Activated CD4-positive, alpha-beta T cell treated with anti-CD3 and anti-CD28 coated beads, Interleukin-2, amount 50 U/mL, for 4 hours (primary cell): Measurements from ENCODE around the gene PHF21A.
"Not testable (repeated sequence)": the region's sequence is repeated elsewhere in the genome, so short reads cannot be mapped to it uniquely, and the experiment has no call there.

ENCODE experiments used
- DNase-seq, 2 experiments: peaks; one replicate each; pipeline ENCODE4 v3.0.0-alpha.2; 2020

PHF21A gene

GRCh38 chr11:45918962-45919675 lies 202.1 kb downstream of the PHF21A start:
- DNase-seq = no peak

DNA sequence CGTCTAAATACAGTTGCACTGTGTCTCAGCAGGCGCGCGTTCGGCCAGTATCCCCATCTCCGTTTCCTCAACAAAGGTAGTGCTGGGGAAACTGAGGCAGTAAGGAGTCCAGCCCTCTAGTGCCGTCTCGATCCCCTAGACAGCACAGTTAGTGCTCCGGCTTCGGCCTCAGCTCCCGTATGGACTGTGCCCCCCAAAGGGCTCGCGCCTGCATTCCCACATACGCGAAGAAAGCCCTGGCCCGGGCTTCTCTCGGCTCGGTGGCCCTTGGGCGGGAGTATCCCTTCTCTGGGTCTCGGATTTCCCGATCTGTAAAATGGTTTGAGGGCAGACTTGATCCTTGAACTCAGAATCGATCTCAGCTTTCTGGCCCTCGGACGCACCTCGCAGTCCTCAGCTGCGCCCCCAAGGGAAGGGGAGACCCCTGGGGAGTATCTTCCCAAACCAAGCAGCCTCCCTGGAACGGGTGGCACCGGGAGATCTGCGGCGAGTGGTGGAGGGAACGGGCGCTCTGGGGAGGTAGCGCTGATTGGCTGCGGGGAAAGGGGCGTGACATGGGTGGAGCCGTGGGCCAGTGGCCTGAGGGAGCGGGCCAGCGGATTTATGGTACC lies 202.8 kb downstream of the PHF21A start:
- DNase-seq = peak; percentile 21 to 23

DNA sequence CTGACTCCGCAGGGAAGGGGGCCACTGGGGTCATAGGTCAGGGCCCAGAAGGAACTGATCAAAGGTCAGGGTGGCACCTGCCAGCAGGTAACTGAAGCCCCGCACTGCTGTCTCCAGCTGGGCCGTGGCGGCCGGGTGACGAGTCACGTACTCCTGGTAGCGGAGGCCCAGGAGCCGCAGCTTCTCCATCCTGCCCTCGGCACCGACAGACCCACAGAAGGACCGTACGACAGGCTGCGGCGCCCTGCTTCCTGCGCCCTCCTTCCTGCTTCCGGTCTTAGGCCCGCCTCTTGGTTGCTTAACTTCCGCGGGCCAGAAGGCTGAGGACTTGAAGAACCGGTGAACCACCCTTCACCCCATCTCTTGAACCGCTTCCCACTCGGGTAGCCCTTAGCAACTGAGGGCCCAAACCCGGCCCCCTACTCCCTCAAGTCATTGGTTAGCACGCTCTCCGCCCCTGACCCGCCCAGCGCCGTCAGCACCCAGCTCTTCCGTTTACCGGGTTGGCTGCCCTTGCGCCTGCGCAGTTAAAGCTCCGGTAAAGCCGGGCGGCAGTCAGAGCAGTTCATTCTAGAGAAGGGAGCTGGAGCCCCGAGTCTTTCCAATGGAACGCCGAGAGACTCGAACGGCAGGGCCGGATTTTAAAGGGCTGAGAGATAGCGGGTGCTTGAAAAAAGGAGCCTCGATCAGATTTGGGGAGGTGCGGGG lies 203.5 kb downstream of the PHF21A start, which contains the start of gene PEX16:
TSS of gene PEX16 (minus strand) at position 255 of the 708 bp plus-strand sequence. CDS start at position 189, 66 bp downstream.
- DNase-seq = peak; percentile 91 to 93

DNA sequence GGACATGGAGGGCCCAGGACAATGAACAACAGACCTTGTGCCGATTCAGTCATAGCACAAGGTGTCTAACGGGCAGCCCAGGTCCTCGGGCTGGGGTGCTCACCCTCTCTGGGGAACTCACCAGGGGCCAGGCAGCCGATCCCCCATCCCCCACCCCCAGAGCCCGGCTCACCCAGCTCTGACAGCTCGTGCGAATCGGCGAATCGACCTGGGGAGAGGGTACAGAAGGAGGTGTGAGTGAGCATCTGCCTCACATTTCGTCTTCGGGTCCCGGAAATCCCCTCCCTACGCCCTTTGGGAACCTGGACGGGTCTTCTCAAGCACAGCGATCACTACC lies 204.0 kb downstream of the PHF21A start:
- peak; percentile 12 to 19 for DNase-seq

GRCh38 chr11:45915446-45915845 lies 205.8 kb downstream of the PHF21A start:
- no peak for DNase-seq

GRCh38 chr11:45913942-45914635 lies 207.2 kb downstream of the PHF21A start:
- no peak for DNase-seq

GRCh38 chr11:45913514-45913913 lies 207.7 kb downstream of the PHF21A start:
- no peak for DNase-seq

DNA sequence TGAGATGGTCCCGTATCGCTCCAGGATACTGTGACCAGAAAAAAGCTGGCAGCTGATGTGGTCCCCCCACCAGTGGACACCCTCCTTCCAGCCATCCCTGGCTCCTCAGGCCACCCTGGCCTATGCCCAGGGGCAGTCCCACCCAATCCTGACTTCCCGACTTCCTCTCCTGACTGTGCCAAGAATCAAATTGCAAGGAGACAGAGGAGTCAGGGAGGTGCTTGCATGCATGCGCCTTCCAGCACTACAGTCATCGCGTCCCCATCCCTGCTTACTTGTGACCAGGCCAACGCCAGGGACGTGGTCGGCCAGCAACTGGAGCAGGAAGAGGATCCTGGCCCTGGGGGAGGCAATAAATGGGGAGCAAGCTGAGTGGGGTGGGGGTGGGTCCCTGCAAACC lies 210.6 kb downstream of the PHF21A start:
- no peak for DNase-seq

- DNase-seq = no peak
These were observed 211.4 kb downstream of the PHF21A start for GRCh38 chr11:45909594-45910475.

GRCh38 chr11:45907911-45908370 lies 213.3 kb downstream of the PHF21A start:
- DNase-seq = no peak

- DNase-seq = no peak
These were observed 214.2 kb downstream of the PHF21A start, which contains the start of gene FREY1 for GRCh38 chr11:45906965-45907611. Gene FREY1 (minus strand): TSS chr11:45907271. CDS start chr11:45907245, 26 bp downstream.

DNA sequence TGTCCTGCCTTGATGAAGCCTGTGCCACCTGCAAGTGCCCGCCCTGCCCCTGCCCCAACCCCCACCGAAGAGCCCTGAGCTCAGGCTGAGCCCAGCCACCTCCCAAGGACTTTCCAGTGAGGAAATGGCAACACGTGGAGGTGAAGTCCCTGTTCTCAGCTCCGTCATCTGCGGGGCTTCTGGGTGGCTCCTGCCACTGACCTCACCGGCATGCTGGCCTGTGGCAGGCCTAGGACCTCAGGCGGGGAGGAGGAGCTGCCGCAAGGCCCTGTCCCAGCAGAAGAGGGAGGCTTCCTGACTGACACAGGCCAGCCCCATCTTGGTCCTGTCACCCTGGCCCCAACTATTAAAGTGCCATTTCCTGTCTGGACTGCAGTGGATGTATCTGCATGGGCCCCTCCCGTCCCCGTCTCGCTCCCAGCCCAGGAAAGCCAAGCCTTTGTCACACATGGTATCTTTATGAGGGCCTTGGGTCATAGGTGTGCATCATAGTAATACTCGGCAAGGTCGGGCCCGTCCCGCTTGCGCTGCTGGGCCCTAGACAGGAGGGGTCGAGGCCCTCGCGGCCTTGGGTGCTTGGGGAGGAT lies 215.1 kb downstream of the PHF21A start:
- no peak for DNase-seq

DNA sequence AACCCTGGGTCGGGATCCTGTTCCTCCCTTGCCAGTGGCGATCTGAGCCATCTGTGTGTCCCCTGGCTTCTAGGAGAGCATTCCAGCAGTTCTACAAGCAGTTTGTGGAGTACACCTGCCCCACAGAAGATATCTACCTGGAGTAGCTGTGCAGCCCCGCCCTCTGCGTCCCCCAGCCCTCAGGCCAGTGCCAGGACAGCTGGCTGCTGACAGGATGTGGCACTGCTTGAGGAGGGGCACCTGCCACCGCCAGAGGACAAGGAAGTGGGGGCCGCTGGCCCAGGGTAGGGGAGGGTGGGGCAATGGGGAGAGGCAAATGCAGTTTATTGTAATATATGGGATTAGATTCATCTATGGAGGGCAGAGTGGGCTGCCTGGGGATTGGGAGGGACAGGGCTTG lies 215.7 kb downstream of the PHF21A start:
- not testable (repeated sequence) for DNase-seq

GRCh38 chr11:45905095-45905494 lies 216.2 kb downstream of the PHF21A start:
- DNase-seq = no peak

DNA sequence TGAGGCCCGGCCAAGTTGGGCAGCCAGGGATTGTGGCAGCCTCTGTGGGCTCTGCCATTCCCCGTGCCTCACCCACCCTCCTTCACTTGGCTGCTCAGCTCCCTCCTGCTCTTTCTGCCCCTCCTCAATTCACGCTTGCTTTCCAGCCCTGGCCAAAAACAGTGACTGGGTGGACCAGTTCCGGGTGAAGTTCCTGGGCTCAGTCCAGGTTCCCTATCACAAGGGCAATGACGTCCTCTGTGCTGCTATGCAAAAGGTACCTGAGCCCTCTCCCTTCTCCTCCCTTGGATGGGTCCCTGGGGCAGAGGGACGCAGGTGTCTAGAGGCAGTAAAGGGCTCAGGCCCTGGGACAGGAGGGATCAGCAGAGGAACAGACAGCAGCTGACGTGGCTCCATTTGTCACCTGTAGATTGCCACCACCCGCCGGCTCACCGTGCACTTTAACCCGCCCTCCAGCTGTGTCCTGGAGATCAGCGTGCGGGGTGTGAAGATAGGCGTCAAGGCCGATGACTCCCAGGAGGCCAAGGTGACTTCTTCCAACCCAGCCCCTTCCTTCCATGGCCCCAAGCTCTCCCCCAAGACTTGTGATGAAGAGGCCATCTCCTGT lies 216.8 kb downstream of the PHF21A start:
- no peak for DNase-seq

GRCh38 chr11:45902452-45903380 lies 218.5 kb downstream of the PHF21A start:
- DNase-seq = no peak

DNA sequence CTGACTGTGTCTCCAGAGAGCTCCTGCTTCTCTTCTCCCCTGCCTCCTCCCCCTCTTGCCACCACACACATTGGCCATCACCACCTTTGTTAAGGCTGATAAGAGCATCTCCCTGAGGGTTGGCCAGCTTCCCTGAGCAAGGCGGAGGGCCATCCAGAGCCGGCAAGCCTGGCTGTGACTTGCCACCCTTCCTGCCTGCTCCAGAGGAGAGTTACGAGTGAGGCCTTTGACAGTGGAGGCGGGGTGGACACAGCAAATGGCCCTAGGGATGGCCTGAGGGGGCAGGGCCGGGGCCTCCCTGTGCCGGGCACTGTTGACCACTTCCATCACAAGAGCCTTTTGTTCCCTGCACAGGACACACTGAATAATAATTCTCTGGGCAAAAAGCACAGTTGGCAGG lies 219.6 kb downstream of the PHF21A start:
- no peak for DNase-seq

DNA sequence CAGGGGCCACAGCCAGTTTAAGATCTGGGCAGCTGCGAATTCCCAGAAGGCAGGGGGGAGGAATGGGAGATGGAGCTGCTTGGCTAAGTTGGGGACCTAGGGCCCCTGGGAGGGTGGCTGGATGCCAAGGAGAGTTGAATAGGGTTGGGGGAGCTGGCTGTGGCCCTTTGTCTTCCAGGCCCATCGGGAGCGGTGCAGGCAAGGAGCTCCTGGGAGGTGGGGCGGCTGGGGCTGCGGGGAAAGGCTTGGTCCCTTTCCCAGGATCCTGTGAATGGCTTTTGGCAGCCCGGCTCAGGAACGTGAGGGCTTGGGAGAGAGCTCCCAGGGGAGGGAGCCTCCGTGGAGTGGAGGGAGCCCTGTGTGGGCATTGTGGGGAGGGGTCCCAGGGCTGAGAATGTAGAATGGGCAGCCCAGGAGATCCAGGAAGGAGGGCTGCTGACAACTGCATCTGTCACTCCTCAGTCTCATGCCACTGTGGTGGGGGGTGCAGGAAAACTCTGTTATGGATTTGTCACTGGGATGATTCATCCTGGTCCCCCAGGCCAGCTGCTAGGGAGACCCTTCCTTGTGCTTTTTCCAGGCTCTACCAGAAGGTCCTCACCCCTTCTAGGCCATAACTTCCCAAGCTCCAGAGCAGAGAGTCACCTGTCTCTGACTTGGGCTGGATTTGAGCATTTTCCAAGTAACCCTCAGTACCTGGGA lies 220.2 kb downstream of the PHF21A start:
- no peak for DNase-seq
